AG09309 (cell line): ENCODE results near the gene PREX1.

Source experiments
- DNase-seq: peaks from one replicate; pipeline ENCODE4 v3.0.0-alpha.2; 2010; ENCODE audit warnings: low read depth
- H3K4me3 ChIP-seq: 2 replicates; pipeline ENCODE4 v1.5.1; 2011; ENCODE audit warnings: mild to moderate bottlenecking, low read depth, low read length, moderate library complexity; ENCODE audit not compliant: control insufficient read depth
- CTCF ChIP-seq: IDR thresholded peaks from 2 replicates; pipeline ENCODE4 v1.5.1; 2011; ENCODE audit warnings: mild to moderate bottlenecking, low read depth, low read length, inconsistent platforms; ENCODE audit not compliant: insufficient read depth, control insufficient read depth; ENCODE audit errors: missing control alignments

PREX1 gene

GRCh38 chr20:48711696-48712464 lies 115.9 kb downstream of the PREX1 start:
- no peak for DNase-seq
- H3K4me3 ChIP-seq, result no peak overlapping the region
- no peak for TF ChIP-seq CTCF

- no peak for TF ChIP-seq CTCF
- no peak overlapping the region for H3K4me3 ChIP-seq
- DNase-seq, result no peak
Measured at GRCh38 chr20:48711044-48711428, 116.8 kb downstream of the PREX1 start.

- no peak for TF ChIP-seq CTCF
- no peak overlapping the region for H3K4me3 ChIP-seq
- no peak for DNase-seq
Measured at GRCh38 chr20:48710341-48711043, 117.3 kb downstream of the PREX1 start.

- TF ChIP-seq CTCF, result no peak
- H3K4me3 ChIP-seq, result no peak overlapping the region
- DNase-seq, result no peak
Measured at GRCh38 chr20:48709744-48710143, 118.1 kb downstream of the PREX1 start.

GRCh38 chr20:48709058-48709691 lies 118.6 kb downstream of the PREX1 start:
- no peak overlapping the region for H3K4me3 ChIP-seq
- no peak for DNase-seq
- no peak for TF ChIP-seq CTCF

- DNase-seq, result no peak
- no peak for TF ChIP-seq CTCF
Measured at GRCh38 chr20:48708630-48709029, 119.2 kb downstream of the PREX1 start.

More at GRCh38 chr20:48708630-48709029, 119.2 kb downstream of the PREX1 start:
- H3K4me3 ChIP-seq, result no peak overlapping the region
